NCI-H128 (cell line): ENCODE measurements around the gene CASZ1.

Source experiments
- DNase-seq: peaks from one replicate; lab custom pipeline; 2025; ENCODE audit not compliant: unreplicated experiment; lab: John Stamatoyannopoulos, UW

Gene CASZ1

DNA sequence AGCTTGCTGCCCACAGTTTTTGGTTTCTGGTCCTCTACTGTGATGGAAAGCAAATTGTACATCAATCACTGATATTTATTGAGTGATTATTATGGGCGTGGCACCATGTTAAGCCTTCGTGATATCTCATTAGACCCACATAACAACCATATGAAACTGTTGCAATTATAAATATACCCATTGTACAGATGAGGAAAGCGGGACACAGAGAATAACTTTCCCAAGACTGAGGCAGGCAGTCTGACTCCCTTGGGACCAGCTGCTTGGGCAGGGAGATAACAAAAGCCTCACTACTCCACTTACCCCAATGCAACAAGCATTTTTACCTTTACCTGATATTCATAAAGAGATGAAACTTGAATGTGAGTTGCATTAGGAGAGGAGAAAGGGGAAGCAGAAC is 4.3 kb upstream of the CASZ1 start:
- no peak for DNase-seq

DNA sequence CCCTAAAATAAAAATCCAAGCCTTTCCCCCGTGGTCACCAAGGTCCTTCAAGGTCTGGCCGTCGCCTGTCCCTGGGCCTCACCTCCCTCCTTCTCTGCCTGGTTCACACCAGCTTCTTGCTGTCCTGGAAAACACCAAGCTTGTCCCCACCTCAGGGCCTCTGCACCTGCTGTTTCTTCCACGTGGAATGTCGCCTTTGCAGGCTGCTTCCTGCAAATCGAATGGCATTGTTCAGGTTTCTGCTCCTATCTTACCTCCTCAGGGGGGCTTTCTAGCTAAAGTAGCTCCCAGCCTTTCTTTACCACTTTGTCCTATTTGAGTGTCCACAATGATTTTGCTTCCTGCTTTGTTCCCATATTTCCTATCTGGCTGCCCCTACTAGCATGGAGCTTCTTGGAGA is 3.3 kb upstream of the CASZ1 start:
- DNase-seq: no peak

DNA sequence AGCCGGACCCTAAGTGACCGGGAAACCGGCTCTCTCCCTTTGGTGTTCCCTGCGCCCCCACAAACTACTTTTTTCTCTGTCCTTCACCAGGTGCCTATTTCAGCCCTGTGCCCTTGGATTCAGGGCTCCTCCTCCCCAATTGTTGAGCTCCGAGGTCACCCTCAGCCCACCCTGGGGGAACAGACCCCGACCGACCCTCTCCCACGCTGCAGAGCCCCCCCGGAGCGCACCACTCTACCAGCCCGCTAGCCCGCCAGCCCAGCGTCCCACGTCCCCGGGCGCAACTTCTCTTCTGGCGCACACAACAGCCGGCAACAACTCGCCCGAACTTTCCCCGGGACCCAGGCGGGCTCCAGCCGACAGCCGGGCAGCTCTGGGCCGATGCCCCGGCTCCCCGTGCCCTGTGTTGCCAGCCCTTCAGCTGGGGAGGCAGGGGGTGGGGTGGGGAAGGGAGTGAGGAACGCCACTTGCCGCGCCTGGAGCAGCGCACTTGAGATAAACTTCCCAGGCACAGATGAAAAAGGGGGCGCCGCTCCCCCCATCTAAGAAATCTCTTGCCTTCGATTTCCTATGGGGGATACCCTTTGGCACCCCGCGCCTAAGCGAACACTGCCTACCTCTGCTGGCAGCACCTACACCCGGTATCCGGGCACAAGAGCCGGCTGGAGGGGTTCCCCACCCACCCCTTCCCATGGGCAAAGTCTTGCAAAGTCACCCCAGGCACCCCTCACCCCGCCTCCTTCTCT is 997 bp downstream of the CASZ1 start:
- DNase-seq: no peak

DNA sequence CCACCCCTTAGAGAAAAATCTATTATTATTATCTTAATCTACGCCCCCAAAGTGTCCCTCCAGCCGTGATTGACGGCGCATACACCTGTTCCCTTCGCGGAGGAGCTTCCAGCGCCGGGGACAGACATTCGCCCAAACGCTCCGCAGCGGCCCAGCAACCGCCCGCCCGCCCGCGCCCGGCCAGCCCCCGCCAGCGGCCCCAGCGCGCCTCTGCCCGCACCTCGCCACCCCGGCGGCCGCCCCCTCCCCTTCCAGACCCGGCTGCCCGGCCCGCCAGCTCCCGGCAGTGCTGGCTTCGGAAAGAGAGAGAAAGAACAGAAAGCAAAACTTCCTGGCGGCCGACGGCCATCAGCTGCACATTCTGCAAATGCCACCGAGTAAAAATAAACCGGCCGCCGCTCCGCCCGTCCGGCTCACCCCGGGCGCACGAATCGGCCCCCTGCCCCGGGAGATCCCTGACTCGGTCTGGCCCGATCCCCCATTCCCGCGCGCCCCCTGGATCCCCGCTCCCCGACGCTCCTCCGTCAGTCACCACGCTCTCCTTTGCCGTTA is 1.6 kb downstream of the CASZ1 start:
- DNase-seq: no peak

DNA sequence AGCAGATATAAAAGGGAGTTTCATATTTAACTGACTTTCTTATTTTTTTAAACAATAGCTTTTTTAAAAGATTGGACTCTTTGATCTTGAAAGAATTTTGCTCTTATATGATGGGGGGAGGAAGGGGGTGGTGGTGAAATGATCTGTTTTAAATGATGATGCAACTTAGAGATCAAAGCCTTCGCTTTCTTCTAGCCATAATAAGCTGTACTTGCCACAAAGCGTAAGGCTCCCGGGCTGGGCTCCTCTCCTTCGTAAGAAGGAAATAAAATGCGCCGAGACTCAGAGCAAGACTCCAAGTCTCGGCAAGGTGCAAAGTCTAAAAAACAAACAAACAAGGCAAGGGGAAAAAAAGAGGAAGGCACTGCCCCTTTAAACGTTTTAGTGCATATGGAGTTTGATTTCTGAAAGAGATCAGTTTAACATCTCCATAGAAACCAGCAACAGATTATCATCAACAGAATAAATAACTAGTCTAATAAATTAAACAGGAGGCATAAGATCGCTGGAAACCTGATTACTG is 3.3 kb downstream of the CASZ1 start:
- DNase-seq: no peak

DNA sequence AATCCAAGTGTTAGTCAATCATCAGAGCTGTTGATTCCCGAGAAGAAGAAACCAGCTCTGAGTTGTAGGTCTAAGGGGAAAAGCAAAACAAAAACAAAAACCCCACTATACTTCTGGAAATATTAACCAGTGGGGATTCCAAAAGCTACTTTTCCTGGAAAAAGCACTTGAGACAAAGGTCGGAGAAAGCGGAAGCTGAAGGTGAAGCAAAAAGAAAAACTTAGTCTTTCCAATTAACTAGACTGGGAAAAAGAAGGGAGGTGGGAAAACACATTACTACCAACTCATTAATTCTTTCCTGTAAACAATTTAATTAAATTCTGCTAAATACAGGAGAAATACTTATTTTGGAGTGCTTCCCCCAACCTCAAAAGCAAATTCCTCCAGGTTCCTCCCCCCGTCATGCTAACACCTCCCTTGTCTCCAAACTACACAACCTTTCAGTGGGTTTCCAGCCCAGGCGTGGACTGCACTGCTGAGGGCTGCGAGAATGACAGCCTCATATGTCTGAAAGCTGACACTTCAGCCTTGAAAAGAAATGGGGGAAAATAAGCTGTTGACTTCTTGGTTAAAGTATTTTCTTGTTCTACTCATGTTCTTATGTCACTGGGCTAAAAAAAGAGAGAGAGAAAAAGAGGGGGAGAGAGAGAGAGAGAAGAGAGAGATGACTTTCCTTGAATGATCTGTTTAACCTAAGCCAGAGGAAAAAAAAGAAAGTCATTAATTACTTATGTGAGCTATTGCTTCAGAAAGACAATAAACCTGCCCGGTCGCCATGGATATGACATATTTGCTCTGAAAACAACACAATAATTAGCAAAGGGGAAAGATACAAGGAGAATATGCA is 5.1 kb downstream of the CASZ1 start:
- DNase-seq: no peak

DNA sequence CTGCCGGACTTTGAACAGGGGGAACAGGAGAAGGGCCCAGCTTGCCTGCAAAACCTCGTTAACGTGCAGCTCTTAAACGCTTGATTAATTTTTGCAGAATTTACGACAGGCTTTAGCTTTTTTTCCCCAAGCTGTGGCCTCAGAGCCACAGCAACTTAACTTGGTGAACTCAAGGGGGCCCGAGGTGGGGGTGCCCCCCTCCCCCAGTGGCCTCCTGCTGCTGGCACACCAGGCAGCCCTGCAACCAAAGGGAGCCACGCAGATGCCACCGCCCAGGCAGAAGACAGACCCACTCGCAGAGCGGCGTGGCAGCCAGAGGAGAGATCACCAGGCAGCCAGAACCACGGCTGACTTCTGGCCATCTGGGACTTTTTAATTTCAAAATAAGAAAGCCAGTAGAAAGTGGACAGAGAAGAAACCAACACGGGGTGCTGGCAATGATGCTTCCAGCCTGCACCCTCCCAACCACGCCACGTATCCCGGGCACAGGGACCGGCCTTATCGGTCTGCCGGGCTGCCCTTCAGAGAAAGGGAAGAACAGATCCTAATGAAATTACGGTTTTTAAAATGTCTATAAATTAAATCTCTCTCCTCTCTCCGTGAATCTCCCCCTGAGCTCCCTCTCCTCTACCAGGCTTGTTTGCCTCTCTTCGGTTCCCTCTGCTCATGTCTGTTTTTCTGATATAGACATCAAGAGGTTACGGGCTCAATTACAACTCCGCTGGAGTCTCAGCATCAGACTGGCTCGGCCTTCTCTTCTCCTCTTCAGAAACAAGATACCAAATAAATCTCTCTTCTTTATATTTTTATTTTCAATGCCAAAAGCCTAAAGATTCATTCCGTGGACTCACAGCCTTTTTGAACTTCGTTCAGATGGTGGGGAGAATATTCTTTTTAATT is 6.4 kb downstream of the CASZ1 start:
- DNase-seq: no peak

DNA sequence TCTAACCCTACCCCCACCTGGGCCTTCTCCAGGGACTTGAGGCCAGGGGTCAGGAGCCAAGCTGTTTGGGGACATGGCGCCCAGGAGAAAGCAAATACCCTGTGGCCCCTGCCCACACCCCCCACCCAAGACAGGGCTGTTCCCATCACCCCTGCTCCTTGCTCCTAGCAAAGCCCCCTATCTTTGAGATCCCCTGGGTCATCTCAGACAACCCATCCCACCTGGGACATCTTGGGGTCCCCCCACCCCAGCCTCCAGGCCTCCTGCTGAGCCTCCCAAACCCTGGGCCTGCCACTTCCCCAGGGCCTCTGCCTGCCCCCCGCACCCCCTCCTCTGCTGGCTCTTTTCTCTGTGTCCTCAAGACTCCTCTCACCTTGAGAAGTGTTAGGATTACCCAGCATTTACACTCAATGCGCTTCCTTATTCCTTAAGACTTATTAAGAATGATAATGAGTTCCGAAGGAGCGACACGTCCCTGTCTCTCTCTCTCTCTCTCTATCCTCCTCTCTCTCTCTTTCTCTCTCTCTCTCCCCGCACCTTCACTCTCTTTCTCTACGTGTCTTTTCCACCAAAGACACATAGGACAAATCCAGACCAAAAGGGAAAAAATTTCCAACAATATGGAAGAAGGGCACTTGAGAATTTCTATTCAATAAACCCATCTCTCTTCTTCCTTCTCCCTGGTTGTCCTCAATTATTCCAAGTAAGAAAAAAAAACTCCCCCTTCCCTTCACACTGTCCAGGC is 7.2 kb downstream of the CASZ1 start:
- DNase-seq: no peak

DNA sequence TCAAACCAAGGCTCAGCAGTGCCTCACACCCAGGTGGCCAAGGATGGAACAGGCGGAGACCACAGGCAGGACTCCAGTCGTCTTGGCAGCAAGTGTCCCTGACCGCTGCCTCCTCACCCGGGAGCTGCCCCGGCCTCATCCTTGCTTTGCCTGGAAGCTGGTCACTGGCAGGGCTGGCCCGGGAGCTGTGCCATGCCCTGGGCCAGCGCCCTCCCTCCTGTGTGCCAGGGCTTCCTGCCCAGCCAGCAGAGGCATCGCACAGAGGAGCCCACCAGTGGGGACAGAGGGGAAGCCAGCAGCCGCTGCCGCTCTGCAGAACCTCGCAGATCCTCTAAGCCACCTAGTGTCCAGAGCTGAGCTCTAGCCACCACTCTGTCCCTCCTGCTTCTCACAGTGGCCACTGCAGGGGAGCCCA is 7.8 kb downstream of the CASZ1 start:
- no peak for DNase-seq

DNA sequence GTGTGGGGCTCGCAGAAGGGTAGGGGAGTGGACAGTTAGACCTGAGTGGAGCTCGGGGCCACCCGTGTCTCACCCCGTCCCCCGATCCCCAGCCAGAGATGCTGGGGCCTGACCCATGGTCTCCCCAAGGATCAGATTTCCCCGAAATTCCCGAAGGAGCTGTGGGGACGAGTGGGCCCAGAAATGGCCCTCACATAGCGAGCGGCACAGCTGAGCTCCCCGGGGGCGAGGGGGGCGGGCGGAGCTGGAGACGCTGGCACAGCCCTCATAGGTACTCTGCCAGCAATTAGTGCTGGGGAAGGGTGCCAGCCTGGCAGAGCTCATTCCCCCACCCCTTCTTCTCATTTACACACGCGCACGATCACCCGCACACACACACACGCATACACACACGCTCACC is 9.2 kb downstream of the CASZ1 start:
- no peak for DNase-seq

DNA sequence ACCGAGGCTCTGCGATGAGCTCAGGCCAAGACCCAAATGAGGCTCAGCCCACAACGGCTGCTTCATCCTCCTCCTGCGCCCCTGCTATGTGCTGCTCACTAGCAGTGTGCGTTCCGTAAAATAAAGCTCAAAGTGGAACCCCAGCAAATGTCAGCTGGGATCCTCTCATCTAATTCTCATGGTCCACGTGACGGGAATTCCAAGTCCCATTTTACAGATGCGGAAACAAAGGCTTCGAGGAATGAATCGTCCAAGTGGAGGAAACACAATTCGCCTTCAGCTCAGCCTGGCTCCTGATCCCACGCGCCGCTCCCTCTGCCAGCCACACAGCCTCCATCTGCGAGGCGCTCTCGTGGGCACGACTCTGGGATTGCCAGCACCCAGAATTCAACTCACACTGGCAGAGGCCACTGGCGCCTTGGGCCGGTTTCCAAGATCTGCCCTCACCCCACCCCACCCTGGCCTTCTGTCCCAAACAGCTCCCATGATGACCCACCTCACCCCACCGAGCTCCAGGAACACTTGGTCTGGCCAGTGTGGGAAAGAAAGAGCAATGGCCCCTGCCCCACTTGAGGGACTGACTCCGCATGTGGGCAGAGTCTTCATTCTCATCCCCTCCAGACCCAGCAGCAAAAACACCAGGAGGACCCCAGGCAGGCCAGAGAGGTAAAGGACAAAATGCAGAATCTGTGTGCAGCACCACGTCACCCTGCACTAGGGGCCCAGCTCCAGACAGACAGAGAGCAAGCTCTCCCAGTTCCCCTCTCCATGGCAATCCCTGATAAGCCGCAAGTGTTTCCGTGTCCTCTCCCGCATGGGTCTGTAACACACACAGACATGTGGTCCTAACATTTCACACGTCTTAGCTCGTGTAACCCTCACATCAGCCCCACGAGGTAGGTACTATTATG is 10.5 kb downstream of the CASZ1 start:
- DNase-seq: no peak

DNA sequence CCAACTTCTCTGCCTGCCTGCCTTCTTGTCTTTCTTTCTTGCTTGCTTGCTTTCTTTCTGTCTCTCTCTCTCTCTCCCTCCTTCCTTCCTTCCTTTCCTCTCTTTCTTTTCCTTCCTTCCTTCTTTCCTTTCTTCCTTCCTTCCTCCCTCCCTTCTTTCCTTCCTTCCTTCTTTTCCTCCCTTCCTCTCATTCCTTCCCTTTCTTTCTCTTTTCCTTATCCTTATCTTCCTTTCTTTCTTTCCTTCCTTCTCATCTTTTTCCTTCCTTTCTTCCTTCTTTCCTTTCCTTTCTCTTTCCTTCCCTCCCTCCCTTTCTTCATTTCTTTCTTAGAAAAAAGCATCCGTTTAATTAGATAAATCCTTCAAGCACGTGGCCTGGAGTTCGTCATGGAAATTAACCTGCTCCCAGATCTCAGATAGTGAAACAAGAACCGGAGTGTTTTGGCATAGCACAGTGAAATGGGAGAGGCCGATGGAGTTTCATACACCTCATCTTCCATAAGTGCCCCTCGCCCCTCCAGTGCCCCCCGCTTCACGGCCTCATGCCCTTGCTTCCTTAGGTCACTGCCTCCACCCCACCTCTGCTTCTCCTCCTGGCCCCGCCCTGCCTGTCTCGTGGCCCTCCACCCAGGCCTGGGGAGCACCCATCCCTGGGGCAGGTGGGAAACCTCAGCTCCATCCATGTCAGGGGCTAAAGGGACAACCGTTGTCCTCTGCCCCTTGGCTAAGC is 11.3 kb downstream of the CASZ1 start:
- no peak for DNase-seq

DNA sequence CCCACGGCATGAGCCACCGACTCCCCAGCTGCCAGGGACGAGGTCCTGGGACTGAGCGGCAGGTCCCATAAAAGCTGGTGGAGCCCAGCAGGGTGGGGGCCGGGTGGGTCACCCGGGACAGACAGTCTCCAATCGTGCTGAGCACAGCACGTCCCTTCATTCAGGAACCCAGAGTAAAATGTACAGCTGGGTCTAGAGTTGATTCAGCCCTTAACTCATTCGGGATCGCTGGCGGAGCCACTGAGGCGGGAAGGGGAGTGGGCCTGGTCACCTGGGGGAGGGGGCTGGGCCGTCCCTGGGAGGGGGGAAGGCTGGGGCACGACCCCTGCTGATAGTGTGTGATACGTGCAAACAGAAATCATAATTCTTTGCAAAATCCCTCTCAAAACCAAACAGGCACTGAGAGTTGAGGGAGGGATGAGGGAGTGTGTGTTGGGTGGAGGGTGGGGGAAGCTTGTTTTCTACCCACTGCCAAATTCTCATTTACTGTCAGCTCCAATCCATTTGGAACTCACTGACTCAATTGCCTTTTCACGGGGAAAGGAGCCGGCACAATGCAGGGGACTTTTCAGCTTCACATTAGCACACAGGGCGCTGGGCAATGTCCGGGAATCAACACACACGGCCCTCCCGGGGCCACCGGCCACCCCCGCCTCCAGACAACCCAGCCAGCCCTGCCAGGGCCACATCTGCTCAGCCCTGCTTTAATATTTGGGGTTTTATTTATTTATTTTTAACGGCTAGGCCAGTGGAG is 13.8 kb downstream of the CASZ1 start:
- DNase-seq: no peak

DNA sequence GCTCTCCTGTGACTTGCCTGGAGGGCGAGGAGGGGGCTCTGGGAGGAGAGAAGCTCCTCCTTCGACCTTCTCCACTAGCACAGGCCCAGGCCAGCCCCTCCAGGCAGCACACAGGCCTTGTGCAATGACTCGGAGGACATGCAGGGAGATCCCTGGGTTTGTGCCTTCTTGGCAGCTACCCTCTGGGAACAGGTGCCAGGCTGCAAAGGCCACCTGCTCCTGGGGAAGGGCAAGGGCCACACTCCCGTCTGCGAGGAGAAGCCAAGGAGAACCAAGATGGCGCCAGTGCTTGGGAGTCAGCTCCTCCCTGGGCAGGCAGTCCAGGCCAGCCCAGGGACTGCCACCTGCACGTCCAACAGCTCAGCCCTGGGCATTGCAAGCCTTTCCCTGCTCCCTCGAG is 15.3 kb downstream of the CASZ1 start:
- no peak for DNase-seq

DNA sequence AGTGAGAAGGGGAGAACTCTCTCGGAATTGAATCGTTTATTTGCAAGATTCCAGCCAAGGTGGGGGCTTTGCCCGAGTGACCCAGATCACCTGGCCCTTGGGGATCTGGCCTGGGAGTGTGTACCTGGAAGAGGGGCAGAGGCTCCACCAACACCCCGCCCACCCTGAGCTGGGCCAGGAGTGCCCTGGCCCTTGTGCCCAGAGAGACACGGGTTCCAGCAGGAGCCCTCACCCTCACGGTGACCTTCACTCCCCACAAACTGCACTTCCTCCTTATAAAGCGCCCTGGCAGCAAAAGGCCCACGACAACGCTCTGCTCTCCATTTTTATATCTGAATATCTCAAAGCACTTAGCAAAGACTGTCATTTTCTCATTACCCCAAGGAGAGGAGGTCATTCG is 16.6 kb downstream of the CASZ1 start:
- DNase-seq: no peak

DNA sequence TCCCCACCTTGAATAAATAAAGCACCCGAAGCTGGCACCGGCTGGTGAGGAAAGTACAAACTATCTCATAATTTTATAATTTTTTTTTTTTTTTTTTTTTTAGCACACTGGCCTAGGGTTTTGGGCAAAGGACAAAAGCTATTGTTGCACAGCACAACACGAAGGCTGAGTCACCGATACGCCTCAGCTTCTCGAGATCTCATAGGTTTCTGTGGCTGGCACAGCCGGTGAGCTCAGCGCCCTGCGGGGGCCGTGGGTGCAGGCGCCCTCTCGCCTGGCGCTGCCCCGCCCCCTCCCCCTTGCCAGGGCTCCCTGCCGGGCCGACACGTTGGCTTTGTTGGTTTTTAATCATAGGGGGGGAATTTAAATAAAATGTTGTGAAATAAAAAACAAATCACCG is 17.2 kb downstream of the CASZ1 start:
- peak; percentile 71 for DNase-seq

DNA sequence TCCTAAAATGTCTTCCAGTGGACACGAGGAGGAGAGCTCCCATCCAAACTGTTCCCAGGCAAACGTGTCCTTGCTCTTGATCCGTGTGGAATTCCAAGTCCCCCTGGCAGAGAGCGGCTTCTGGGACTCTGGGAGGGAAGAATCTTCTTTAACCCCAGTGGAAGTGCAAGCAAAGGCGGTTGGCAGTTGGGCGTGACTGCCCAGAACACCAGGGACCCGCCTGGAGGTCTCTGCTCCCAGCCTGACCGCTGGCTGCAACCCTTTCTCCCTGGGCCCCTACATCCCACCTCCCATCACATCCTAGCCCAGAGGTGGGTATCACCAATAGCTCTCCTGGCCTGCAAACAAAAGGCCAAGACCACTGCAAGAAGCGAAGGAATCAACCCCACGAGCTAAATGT is 17.8 kb downstream of the CASZ1 start:
- no peak for DNase-seq
